DMS114 treated with DMSO at 0.1 percent for 48 hours (cell line): ENCODE results near the gene ITIH3.

ENCODE experiments used
- DNase-seq: peaks from one replicate; lab custom pipeline; 2025; ENCODE audit not compliant: unreplicated experiment; lab: John Stamatoyannopoulos, UW

ITIH3 gene

GRCh38 chr3:52793702-52794611 lies 639 bp upstream of the ITIH3 start:
- DNase-seq: no peak

GRCh38 chr3:52795298-52795900 lies 803 bp downstream of the ITIH3 start:
- DNase-seq: no peak

DNA sequence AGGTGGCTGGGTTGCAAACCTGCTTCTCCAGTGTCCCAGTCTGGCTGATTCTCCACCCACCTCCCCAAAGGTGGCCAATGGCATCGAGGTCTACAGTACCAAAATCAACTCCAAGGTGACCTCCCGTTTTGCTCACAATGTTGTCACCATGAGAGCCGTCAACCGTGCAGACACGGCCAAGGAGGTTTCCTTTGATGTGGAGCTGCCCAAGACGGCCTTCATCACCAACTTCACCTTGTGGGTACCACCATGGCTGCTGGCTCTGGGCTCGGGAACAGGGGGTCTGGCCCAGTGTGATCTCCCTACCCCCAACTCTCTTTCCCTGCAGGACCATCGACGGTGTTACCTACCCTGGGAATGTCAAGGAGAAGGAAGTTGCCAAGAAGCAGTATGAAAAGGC lies 1.8 kb downstream of the ITIH3 start:
- no peak for DNase-seq

DNA sequence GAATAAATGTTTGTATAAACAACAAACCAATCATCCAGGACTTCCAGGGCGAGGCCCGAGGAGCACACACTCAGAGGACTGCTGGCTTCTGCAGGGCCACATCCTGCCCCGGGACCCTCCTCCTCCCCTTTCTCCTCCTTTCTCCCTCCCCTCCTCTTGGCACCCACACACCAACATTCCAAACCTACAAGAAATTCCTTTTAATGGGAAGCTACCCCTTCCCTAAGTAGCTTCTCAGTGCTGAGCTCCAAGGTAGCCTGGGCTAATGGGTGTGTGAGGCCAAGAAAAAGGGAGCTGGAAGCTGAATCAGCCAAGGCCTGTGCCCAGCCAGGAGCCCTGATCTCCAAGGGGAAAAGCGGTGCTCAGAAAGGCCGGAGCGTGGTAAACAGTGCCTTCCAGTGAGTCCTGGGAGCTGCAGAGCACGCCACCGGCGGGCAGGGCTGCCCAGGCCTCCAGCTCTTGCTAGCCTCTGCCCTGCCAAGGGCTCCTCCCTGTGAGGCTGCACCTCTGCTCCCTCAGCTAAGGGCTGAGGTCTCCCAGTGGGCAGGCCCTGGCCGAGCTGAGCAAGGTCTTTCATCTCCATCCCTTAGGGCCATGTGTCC lies 3.9 kb downstream of the ITIH3 start:
- no peak for DNase-seq

- DNase-seq: no peak
Measured at GRCh38 chr3:52798978-52799476, 4.4 kb downstream of the ITIH3 start.

DNA sequence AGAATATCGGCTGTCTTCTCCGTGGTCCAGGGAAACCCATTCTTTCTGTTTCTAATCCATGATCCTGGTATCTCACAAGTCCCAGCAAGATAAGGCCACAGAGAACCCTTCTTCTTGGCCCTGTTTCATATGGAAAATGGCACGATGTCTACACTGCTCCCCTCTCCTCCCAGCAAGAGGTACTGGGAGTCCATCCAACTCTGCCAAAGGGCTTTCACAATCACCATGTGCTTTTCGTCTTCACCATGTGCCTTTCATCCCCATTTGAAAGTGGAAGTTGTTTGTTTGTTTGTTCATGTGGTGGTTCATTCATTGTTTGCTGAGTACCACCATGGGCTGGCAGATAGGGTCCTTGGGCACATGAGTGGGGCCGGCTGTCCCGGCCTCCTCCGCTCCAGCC lies 5.5 kb downstream of the ITIH3 start:
- DNase-seq: no peak

- DNase-seq: no peak
Measured at GRCh38 chr3:52801839-52802238, 7.2 kb downstream of the ITIH3 start.

GRCh38 chr3:52805270-52806039 lies 10.9 kb downstream of the ITIH3 start:
- no peak for DNase-seq

- no peak for DNase-seq
Measured at GRCh38 chr3:52809149-52809548, 14.6 kb downstream of the ITIH3 start.

- DNase-seq: no peak
Measured at GRCh38 chr3:52809662-52810377, 15.2 kb downstream of the ITIH3 start.

GRCh38 chr3:52810923-52811322 lies 16.3 kb downstream of the ITIH3 start:
- DNase-seq: no peak

- DNase-seq: no peak
Measured at GRCh38 chr3:52811452-52812011, 16.9 kb downstream of the ITIH3 start.

- DNase-seq: no peak
Measured at GRCh38 chr3:52813810-52814209, 19.2 kb downstream of the ITIH3 start.

- no peak for DNase-seq
Measured at GRCh38 chr3:52816199-52816598, 21.6 kb downstream of the ITIH3 start.

DNA sequence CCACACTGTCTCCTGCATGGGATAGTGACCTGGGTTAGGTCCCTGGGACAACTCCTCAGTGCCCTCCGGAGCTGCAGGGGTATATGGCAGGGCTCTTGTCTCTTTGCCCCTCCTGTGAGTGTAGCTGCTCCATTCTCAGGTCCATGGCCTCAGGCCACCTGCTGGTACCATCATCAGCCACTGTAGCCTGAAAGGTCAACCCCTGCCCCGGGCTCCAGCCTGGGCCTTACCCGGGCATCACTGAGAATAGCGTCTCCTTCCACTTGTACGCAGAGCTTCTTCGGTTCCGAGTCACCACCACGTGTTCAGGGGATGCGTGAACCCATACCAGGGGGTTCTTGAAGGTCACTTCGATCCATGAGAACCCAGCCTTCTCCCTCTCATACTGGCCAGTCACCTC lies 22.1 kb downstream of the ITIH3 start:
- DNase-seq: no peak

DNA sequence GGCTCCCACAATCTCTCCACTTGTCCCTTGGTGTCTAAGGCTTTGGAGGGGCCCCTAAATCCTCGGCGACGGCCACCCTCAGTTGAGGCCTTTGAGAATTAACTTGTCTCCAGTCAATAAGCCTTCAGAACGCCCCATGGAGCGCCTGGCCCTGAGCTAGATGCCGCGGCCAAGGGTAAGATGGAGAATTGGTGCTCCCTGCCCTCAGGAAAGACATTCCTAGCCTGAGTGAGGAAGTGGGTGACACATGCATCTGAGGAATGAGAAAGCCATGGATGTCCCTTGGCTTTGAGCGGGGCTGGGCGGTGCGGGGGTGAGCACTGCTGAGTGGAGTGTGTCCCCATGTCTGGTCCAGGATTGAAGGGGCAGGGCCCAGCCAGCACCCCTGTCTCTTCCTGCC lies 22.6 kb downstream of the ITIH3 start:
- DNase-seq: no peak

- DNase-seq: no peak
Measured at GRCh38 chr3:52817860-52818259, 23.3 kb downstream of the ITIH3 start.

DNA sequence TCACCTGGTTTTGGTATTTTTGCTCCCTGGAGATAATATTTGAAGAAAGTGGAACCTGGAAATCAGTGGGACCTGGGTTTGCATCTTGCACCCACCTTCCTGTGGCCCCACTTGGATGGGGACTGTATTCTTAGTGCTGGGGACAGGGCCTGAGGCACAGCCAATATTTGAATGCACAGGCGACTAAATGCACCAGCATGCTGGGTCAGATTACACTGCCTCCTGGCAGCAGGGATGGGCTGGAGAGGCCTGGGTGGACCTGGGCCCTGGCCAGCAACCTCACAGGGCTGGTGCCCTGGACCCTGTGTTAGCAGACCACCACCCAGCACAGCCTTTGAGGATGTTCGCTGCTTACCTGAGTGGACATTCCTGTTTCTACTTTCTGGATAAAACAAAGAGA lies 25.3 kb downstream of the ITIH3 start:
- no peak for DNase-seq

DNA sequence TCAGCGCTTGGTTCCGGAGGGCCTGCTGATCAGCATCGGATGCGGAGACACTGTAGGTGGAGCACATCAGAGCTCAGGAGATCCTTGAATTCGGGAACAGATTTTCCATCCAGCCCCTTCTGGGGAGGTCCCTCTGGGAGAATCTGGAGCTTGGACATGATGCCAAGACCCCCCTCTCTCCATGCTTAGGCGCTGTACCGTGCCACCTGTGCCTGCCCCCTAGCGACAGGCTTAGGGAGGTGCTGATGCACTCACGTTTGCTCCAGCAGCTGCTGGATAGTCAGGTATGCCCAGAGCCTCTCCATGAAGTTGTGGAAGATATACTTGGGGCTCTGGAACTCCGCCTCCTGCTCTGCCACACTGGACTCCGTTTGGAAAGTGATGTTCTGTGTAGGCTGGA lies 26.1 kb downstream of the ITIH3 start:
- DNase-seq: no peak

- DNase-seq: no peak
Measured at GRCh38 chr3:52822363-52822762, 27.8 kb downstream of the ITIH3 start.
